ENCODE results near the gene KRT3.
"Not testable (repeated sequence)": the region's sequence is repeated elsewhere in the genome, so short reads cannot be mapped to it uniquely, and the experiment has no call there.

KRT3 gene

DNA sequence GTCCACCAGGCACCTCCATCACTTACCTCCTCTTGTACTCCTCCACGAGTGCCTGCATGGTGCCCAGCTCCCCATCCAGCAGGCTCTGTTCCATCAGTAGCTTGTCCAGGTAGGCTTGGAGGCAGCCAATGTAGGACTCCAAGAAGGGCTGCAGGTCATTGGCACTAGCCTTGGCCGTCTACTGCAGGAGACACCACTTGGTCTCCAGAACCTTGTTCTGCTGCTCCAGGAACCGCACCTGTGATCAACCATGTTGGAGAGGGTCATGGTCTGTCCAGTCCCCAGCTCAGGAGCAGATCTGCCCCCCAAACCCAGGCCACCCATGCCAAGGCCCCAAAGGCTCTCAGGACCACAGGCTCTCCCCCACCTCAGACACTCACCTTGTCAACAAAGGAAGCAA lies 42.6 kb downstream of the KRT3 start:
- TF ChIP-seq, protein P1, sequence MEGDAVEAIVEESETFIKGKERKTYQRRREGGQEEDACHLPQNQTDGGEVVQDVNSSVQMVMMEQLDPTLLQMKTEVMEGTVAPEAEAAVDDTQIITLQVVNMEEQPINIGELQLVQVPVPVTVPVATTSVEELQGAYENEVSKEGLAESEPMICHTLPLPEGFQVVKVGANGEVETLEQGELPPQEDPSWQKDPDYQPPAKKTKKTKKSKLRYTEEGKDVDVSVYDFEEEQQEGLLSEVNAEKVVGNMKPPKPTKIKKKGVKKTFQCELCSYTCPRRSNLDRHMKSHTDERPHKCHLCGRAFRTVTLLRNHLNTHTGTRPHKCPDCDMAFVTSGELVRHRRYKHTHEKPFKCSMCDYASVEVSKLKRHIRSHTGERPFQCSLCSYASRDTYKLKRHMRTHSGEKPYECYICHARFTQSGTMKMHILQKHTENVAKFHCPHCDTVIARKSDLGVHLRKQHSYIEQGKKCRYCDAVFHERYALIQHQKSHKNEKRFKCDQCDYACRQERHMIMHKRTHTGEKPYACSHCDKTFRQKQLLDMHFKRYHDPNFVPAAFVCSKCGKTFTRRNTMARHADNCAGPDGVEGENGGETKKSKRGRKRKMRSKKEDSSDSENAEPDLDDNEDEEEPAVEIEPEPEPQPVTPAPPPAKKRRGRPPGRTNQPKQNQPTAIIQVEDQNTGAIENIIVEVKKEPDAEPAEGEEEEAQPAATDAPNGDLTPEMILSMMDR (IDR thresholded peaks at IDR 0.05; ENCODE audit: low read depth, low read length, missing control alignments), result no peak
- H3K27me3 ChIP-seq (replicated peaks), result no peaks in the 10 kb centered on the region
- no peak overlapping the region for H3K4me3 ChIP-seq (ENCODE audit: low read depth, low read length)
- H3K36me3 ChIP-seq (replicated peaks), result no peaks in the 10 kb centered on the region
- H3K27ac ChIP-seq, result no peak overlapping the region
- no peak for DNase-seq
- in situ Hi-C loops (cut with HindIII; ENCODE audit: low pct_ligation_motif_present, low sequenced_read_pairs), result no loop called here

DNA sequence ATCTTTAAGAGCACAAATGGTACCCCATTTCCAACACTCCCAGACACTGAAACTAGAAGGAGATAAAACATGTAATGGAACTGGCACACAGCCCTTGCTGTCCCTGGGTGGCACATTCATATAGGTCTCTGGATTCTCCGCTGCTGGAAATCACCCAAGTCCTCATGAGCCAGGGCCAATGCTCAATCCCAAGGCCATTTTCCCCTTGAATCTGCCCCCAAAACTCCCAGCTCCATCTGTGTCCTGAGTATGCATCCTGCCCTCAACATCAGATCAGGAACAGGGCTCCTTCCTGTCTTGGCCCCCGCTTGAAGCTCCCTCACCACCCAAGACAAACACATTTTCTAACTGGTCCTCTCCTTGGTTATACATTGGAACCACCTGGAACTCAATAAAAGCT lies 43.4 kb downstream of the KRT3 start:
- DNase-seq, result no peak
- no peaks in the 10 kb centered on the region for H3K27me3 ChIP-seq (replicated peaks)
- H3K4me3 ChIP-seq (ENCODE audit: low read depth, low read length), result no peak overlapping the region
- no peak overlapping the region for H3K27ac ChIP-seq
- TF ChIP-seq, protein P1 (IDR thresholded peaks at IDR 0.05; ENCODE audit: low read depth, low read length, missing control alignments), result no peak
- in situ Hi-C loops (cut with HindIII; ENCODE audit: low pct_ligation_motif_present, low sequenced_read_pairs), result no loop called here
- H3K36me3 ChIP-seq (replicated peaks), result no peaks in the 10 kb centered on the region

DNA sequence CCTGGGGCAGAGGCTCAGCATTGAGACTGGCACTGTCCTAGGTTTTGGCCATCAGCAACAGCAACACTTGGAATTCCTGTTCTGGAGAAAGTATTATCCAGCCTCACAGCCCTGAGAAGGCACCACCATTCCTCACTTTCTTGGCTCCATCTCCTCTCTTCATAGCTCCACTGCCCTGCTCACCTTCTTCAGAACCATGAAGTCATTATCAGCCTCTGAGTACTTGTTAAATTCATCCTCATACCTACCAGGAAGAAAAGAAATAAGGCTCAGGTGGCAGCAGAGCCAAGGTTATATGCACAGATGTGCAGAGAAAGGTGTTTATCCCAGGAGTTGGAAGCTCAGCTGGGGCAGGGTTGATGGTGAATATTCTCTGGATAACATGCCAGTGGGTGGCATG lies 44.1 kb downstream of the KRT3 start:
- Histone ChIP-seq H3K27ac (no peak overlapping the region), H3K36me3 (replicated peaks) (no peaks in the 10 kb centered on the region), H3K4me3 (ENCODE audit: low read depth, low read length) (no peak overlapping the region), H3K27me3 (replicated peaks) (no peaks in the 10 kb centered on the region)
- no peak for DNase-seq
- in situ Hi-C loops (cut with HindIII; ENCODE audit: low pct_ligation_motif_present, low sequenced_read_pairs), result no loop called here
- TF ChIP-seq, protein P1 (IDR thresholded peaks at IDR 0.05; ENCODE audit: low read depth, low read length, missing control alignments), result no peak

DNA sequence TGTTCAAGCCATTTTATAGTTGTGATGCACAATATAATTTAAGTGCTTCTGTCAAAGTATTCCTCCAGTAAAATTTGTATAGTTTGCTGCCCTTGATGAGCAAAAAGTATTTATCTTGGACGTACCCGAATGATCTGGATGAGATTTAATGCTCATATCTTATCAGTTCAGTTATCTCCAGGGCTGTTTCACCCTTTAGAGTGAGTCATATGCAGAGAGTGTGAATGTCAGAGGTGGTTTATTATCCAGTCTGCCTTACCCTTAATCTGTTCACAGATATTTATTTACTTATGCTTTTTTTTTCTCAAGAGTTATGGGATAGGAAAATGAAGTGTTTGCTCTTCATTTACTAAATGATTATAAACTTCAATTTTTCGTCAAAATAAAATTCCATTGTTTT lies 45.4 kb downstream of the KRT3 start:
- H3K27ac ChIP-seq; H3K4me3 ChIP-seq (ENCODE audit: low read depth, low read length); DNase-seq; H3K36me3 ChIP-seq (replicated peaks); H3K27me3 ChIP-seq (replicated peaks); in situ Hi-C loops (cut with HindIII; ENCODE audit: low pct_ligation_motif_present, low sequenced_read_pairs): not testable (repeated sequence)

DNA sequence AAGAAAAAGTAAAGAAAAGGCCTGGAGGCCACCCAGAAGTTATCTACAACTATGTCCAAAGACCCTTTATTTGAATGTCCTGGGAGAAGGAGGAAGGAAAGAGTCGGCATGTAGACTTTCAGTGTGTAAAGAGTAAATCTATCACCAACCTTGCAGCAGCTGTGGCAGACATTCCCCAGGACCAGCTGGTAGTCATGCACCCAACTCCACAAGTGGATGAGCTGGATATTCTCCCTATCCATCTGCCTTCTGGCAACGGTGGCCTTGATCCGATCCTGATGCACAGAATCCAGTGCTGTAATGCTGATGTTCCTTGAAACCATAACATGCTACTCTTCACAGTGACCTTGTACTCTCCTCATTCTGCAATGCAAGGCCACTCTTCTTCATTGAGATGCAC lies 46.1 kb downstream of the KRT3 start:
- TF ChIP-seq, protein P1 (IDR thresholded peaks at IDR 0.05; ENCODE audit: low read depth, low read length, missing control alignments), result no peak
- no peaks in the 10 kb centered on the region for H3K27me3 ChIP-seq (replicated peaks)
- in situ Hi-C loops (cut with HindIII; ENCODE audit: low pct_ligation_motif_present, low sequenced_read_pairs), result no loop called here

DNA sequence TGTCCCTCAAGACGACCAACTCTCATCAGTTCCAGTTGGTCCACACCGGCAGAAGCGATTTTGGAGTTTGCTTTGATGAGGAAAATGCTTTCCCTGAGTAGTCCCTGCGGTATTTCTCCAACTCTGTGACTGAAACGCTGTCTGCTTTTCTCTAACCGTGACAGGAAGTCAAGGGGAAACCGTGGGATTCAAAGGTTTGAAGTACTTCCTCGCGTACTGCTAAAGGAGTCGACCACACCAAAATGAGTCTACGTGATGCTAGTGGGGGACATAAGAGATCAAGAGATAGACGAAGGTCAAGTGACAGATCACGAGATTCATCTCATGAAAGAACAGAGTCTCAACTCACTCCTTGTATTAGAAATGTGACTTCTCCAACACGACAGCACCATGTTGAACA lies 47.3 kb downstream of the KRT3 start:
- in situ Hi-C loops (cut with HindIII; ENCODE audit: low pct_ligation_motif_present, low sequenced_read_pairs), result no loop called here
- Histone ChIP-seq H3K4me3 (ENCODE audit: low read depth, low read length) (no peak overlapping the region), H3K36me3 (replicated peaks) (no peaks in the 10 kb centered on the region), H3K27me3 (replicated peaks) (no peaks in the 10 kb centered on the region), H3K27ac (no peak overlapping the region)
- TF ChIP-seq, protein P1 (IDR thresholded peaks at IDR 0.05; ENCODE audit: low read depth, low read length, missing control alignments), result no peak
- no peak for DNase-seq

More for the DNA sequence above, 46.1 kb downstream of the KRT3 start:
- Histone ChIP-seq H3K36me3 (replicated peaks) (no peaks in the 10 kb centered on the region), H3K4me3 (ENCODE audit: low read depth, low read length) (no peak overlapping the region), H3K27ac (no peak overlapping the region)
- DNase-seq, result no peak

Measured in brain microvascular endothelial cell (primary cell).